Karpas-422 (cell line): ENCODE data around the gene BICC1. TPM values are rescaled to one million over a fixed set of nuclear protein-coding genes. Genes with fewer than 3 reads are reported as not detected.

ENCODE experiments used
- DNase-seq: peaks from one replicate; pipeline ENCODE4 v3.0.0-alpha.2; 2015
- H2AFZ ChIP-seq: fragments of 200-600 bp; sonication (generic); 2 replicates; pipeline ENCODE4 v1.6.1; 2014; ENCODE audit warnings: antibody characterized with exemption, low read length, mixed read lengths
- H3K27ac ChIP-seq: fragments of 200-600 bp; sonication (generic); 2 replicates; pipeline ENCODE4 v1.5.1; 2014; ENCODE audit warnings: mild to moderate bottlenecking, low read length, moderate library complexity
- H3K27me3 ChIP-seq: fragments of 200-600 bp; sonication (generic); 2 replicates; pipeline ENCODE4 v1.6.1; 2014; ENCODE audit warnings: low read length, mixed read lengths
- H3K36me3 ChIP-seq: fragments of 200-600 bp; sonication (generic); 2 replicates; pipeline ENCODE4 v1.6.1; 2014; ENCODE audit warnings: low read length, mixed read lengths; ENCODE audit not compliant: insufficient read depth
- H3K4me1 ChIP-seq: fragments of 200-600 bp; sonication (generic); 2 replicates; pipeline ENCODE4 v1.6.1; 2014; ENCODE audit warnings: mild to moderate bottlenecking, low read length, mixed read lengths
- H3K4me2 ChIP-seq: fragments of 200-600 bp; sonication (generic); 2 replicates; pipeline ENCODE4 v1.6.1; 2014; ENCODE audit warnings: low read length, low read depth, mild to moderate bottlenecking; ENCODE audit not compliant: poor library complexity, severe bottlenecking
- H3K4me3 ChIP-seq: fragments of 200-600 bp; sonication (generic); 2 replicates; pipeline ENCODE4 v1.5.1; 2014; ENCODE audit warnings: mild to moderate bottlenecking, antibody characterized with exemption, low read length, mixed read lengths
- H3K79me2 ChIP-seq: fragments of 200-600 bp; sonication (generic); 2 replicates; pipeline ENCODE4 v1.6.1; 2014; ENCODE audit warnings: mild to moderate bottlenecking, low read length, mixed read lengths
- H3K9ac ChIP-seq: fragments of 200-600 bp; sonication (generic); 2 replicates; pipeline ENCODE4 v1.6.0; 2014; ENCODE audit warnings: low read length
- H3K9me2 ChIP-seq: fragments of 200-600 bp; sonication (generic), shearing (Covaris generic); replicated peaks from 2 replicates; pipeline ENCODE4 v1.6.0; 2014; ENCODE audit warnings: mild to moderate bottlenecking, low read length, moderate library complexity; ENCODE audit not compliant: insufficient read depth
- H3K9me3 ChIP-seq: fragments of 300-700, 200-600 bp; sonication (generic); 2 replicates; pipeline ENCODE4 v1.6.1; 2014; ENCODE audit warnings: low read length, mixed read lengths
- H4K20me1 ChIP-seq: fragments of 200-600 bp; sonication (generic); 2 replicates; pipeline ENCODE4 v1.6.1; 2014; ENCODE audit warnings: mild to moderate bottlenecking, antibody characterized with exemption, low read length, low read depth; ENCODE audit not compliant: insufficient read depth
- total RNA-seq: library from RNA; depleted of rRNA; stranded (reverse); fragments of >200 nt; shearing (Covaris generic); gene quantifications from 2 replicates; pipeline ENCODE4 v1.2.3, GENCODE V29; 2014; ENCODE audit warnings: low replicate concordance

Gene BICC1
- total RNA-seq, 1 experiment from 2014 or later, result not detected

DNA sequence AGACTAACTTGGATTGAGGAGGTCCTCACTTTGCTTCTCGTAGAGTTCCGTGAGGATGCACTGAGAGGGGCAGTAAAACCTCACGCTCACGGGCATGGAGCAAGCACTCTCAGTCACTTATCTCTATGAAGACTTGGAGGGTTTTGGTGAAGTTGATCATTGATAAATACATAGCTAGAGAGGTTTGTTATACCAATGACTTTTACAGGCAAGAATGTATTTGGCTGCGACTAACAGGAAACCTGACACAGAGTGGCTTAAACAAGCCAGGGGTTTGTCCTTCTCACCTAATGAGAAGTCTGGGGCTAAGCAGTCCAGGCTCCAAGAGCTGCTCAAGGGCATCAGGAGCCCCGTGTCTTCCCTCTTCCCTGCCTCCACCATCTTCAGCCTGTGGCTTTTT is 6.1 kb downstream of the BICC1 start:
- H3K4me2 ChIP-seq, result no peak overlapping the region
- DNase-seq, result no peak
- H2AFZ ChIP-seq, result no peak overlapping the region
- no peak overlapping the region for H3K9ac ChIP-seq
- H3K9me2 ChIP-seq, result no peaks in the 10 kb centered on the region
- no peaks in the 10 kb centered on the region for H3K36me3 ChIP-seq
- no peaks in the 10 kb centered on the region for H3K4me1 ChIP-seq
- H3K27me3 ChIP-seq, result no peaks in the 10 kb centered on the region
- no peak overlapping the region for H3K4me3 ChIP-seq
- no peaks in the 10 kb centered on the region for H3K9me3 ChIP-seq
- no peaks in the 10 kb centered on the region for H4K20me1 ChIP-seq
- no peaks in the 10 kb centered on the region for H3K79me2 ChIP-seq
- H3K27ac ChIP-seq, result no peak overlapping the region

DNA sequence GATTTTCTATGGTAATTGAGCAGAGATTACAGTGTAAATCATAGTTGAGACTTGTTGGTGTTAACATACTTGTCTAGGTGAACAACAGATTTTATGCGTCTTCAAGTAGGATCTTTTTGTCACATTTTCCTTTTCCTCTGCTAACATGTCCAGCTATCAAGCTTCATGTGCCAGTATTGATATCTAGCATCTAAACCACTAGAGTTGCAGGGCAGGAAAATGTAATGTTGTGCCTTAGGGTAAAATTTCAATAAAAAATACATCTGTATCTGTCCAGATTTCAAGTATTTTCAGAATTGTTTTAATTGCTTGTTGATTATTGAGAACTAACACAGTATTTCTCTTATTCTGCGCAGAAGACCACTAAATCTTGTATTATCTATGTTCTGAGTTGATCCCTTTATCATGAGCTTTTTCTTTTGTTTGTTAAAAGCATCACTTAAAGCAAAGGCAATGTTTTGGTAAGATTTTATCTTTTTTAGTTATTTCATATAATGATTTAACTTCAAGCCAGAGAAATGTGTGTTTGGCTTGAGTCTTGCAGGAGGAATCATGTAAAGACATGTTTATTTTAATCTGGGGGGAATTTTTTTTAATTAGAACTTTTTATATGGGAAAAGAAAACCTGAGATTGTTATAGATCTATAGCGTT is 16.5 kb downstream of the BICC1 start:
- no peak for DNase-seq
- Histone ChIP-seq H3K9ac (no peak overlapping the region), H3K4me1 (no peaks in the 10 kb centered on the region), H3K79me2 (no peaks in the 10 kb centered on the region), H2AFZ (no peak overlapping the region), H3K4me3 (no peak overlapping the region), H3K27ac (no peak overlapping the region), H3K4me2 (no peak overlapping the region), H3K36me3 (no peaks in the 10 kb centered on the region), H3K27me3 (no peaks in the 10 kb centered on the region), H4K20me1 (no peaks in the 10 kb centered on the region), H3K9me3 (no peaks in the 10 kb centered on the region), H3K9me2 (no peaks in the 10 kb centered on the region)

DNA sequence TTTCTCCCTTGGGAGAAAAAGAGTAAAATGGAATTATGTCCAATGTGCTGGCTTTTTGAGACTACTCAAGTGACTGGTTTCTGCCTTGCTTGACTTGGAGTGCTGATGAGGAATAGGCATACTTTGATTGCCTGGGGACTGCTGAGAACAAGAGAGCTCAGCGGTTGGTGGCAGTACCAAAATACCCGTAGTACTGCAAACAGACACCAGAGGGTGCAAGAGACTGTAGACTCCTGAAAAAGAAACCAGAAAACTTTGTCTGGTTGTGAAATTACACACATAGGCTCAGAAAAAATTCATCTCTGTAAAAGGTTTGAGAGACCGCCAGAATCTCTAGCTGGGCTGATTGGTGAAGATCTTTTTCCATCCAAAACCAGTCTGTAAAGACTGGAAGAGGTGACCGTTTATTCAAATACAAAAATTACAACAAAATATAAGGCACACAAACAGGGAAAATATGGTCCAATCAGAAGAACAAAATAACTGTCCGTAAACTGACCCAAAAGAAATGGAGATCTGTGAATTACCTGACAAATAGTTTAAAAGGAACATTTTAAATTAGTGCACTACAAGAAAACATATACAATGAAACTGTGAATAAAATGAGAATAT is 18.5 kb downstream of the BICC1 start:
- H3K9ac ChIP-seq, result no peak overlapping the region
- H3K27me3 ChIP-seq, result no peaks in the 10 kb centered on the region
- H3K36me3 ChIP-seq, result no peaks in the 10 kb centered on the region
- H4K20me1 ChIP-seq, result no peaks in the 10 kb centered on the region
- H3K9me3 ChIP-seq, result no peaks in the 10 kb centered on the region
- DNase-seq, result peak; percentile 88
- H3K27ac ChIP-seq, result no peak overlapping the region
- no peaks in the 10 kb centered on the region for H3K9me2 ChIP-seq
- H3K4me1 ChIP-seq, result no peaks in the 10 kb centered on the region
- H3K4me3 ChIP-seq, result no peak overlapping the region
- H3K79me2 ChIP-seq, result no peaks in the 10 kb centered on the region
- H2AFZ ChIP-seq, result no peak overlapping the region
- H3K4me2 ChIP-seq, result no peak overlapping the region

GRCh38 chr10:58535311-58535710 is 22.6 kb downstream of the BICC1 start:
- H3K27me3 ChIP-seq, result no peaks in the 10 kb centered on the region
- no peak for DNase-seq
- no peaks in the 10 kb centered on the region for H3K4me1 ChIP-seq
- H3K27ac ChIP-seq, result no peak overlapping the region
- no peaks in the 10 kb centered on the region for H3K36me3 ChIP-seq
- H3K9me2 ChIP-seq, result no peaks in the 10 kb centered on the region
- no peaks in the 10 kb centered on the region for H4K20me1 ChIP-seq
- no peaks in the 10 kb centered on the region for H3K9me3 ChIP-seq
- no peak overlapping the region for H3K9ac ChIP-seq
- H3K4me2 ChIP-seq, result no peak overlapping the region
- no peak overlapping the region for H3K4me3 ChIP-seq
- no peak overlapping the region for H2AFZ ChIP-seq
- no peaks in the 10 kb centered on the region for H3K79me2 ChIP-seq

DNA sequence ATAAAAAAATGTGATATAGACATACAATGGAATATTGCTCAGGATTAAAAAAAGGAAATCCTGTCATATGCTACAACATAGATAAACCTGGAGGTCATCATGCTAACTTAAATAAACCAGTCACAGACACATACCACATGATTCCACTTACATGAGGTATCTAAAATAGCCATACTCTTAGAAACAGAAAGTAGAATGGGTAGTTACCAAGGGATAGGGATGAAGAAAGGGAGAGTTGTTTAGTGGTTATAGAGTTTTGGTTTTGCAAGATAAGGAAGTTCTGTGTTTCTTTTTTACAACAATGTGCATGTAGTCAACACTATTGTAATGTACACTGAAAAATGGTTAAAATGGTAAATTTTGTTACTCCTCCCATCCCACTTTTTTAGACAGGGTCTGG is 30.5 kb downstream of the BICC1 start:
- Histone ChIP-seq H3K4me3 (no peak overlapping the region), H3K27me3 (no peaks in the 10 kb centered on the region), H3K36me3 (no peaks in the 10 kb centered on the region), H2AFZ (no peak overlapping the region), H3K4me2 (no peak overlapping the region), H3K4me1 (no peaks in the 10 kb centered on the region), H4K20me1 (no peaks in the 10 kb centered on the region), H3K9me2 (no peaks in the 10 kb centered on the region), H3K79me2 (no peaks in the 10 kb centered on the region), H3K9ac (no peak overlapping the region), H3K27ac (no peak overlapping the region), H3K9me3 (no peaks in the 10 kb centered on the region)
- no peak for DNase-seq

GRCh38 chr10:58544135-58544534 is 31.5 kb downstream of the BICC1 start:
- Histone ChIP-seq H3K27ac (no peak overlapping the region), H3K4me1 (no peaks in the 10 kb centered on the region), H3K9me3 (no peaks in the 10 kb centered on the region), H3K27me3 (no peaks in the 10 kb centered on the region), H3K9me2 (no peaks in the 10 kb centered on the region), H3K4me3 (no peak overlapping the region), H3K4me2 (no peak overlapping the region), H2AFZ (no peak overlapping the region), H3K79me2 (no peaks in the 10 kb centered on the region), H3K36me3 (no peaks in the 10 kb centered on the region), H4K20me1 (no peaks in the 10 kb centered on the region), H3K9ac (no peak overlapping the region)
- DNase-seq, result no peak

GRCh38 chr10:58545427-58545826 is 32.8 kb downstream of the BICC1 start:
- no peak for DNase-seq
- no peaks in the 10 kb centered on the region for H3K4me1 ChIP-seq
- H3K9me2 ChIP-seq, result no peaks in the 10 kb centered on the region
- H3K79me2 ChIP-seq, result no peaks in the 10 kb centered on the region
- no peak overlapping the region for H3K4me3 ChIP-seq
- H4K20me1 ChIP-seq, result no peaks in the 10 kb centered on the region
- H3K9me3 ChIP-seq, result no peaks in the 10 kb centered on the region
- no peak overlapping the region for H2AFZ ChIP-seq
- H3K36me3 ChIP-seq, result no peaks in the 10 kb centered on the region
- H3K9ac ChIP-seq, result no peak overlapping the region
- no peak overlapping the region for H3K27ac ChIP-seq
- H3K27me3 ChIP-seq, result no peaks in the 10 kb centered on the region
- H3K4me2 ChIP-seq, result no peak overlapping the region

GRCh38 chr10:58546137-58546536 is 33.5 kb downstream of the BICC1 start:
- DNase-seq, result no peak
- H3K4me1 ChIP-seq, result no peaks in the 10 kb centered on the region
- no peaks in the 10 kb centered on the region for H3K27me3 ChIP-seq
- no peaks in the 10 kb centered on the region for H3K36me3 ChIP-seq
- H3K27ac ChIP-seq, result no peak overlapping the region
- H3K9ac ChIP-seq, result no peak overlapping the region
- H3K9me3 ChIP-seq, result no peaks in the 10 kb centered on the region
- no peaks in the 10 kb centered on the region for H4K20me1 ChIP-seq
- H2AFZ ChIP-seq, result no peak overlapping the region
- H3K4me3 ChIP-seq, result no peak overlapping the region
- H3K4me2 ChIP-seq, result no peak overlapping the region
- no peaks in the 10 kb centered on the region for H3K79me2 ChIP-seq
- no peaks in the 10 kb centered on the region for H3K9me2 ChIP-seq
